ENCODE results near the gene RAB7A.
"Not testable (repeated sequence)": the region's sequence is repeated elsewhere in the genome, so short reads cannot be mapped to it uniquely, and the experiment has no call there.

Gene RAB7A

GRCh38 chr3:128753715-128754114 is 27.7 kb downstream of the RAB7A start:
- no peak for DNase-seq (ENCODE audit: low read depth, low spot score)

GRCh38 chr3:128760042-128760441 is 34.1 kb downstream of the RAB7A start:
- no peak for DNase-seq (ENCODE audit: low read depth, low spot score)

- DNase-seq (ENCODE audit: low read depth, low spot score), result no peak
Observed at GRCh38 chr3:128760881-128761280, 34.9 kb downstream of the RAB7A start.

- DNase-seq (ENCODE audit: low read depth, low spot score), result no peak
Observed at GRCh38 chr3:128761392-128761791, 35.4 kb downstream of the RAB7A start.

- no peak for DNase-seq (ENCODE audit: low read depth, low spot score)
Observed at GRCh38 chr3:128763967-128764366, 38.0 kb downstream of the RAB7A start.

GRCh38 chr3:128764863-128765262 is 38.9 kb downstream of the RAB7A start:
- no peak for DNase-seq (ENCODE audit: low read depth, low spot score)

- DNase-seq (ENCODE audit: low read depth, low spot score), result no peak
Observed at GRCh38 chr3:128767094-128767750, 41.2 kb downstream of the RAB7A start.

GRCh38 chr3:128768471-128768870 is 42.5 kb downstream of the RAB7A start:
- no peak for DNase-seq (ENCODE audit: low read depth, low spot score)

- no peak for DNase-seq (ENCODE audit: low read depth, low spot score)
Observed at GRCh38 chr3:128770387-128770786, 44.4 kb downstream of the RAB7A start.

GRCh38 chr3:128773189-128773588 is 47.2 kb downstream of the RAB7A start:
- not testable (repeated sequence) for DNase-seq (ENCODE audit: low read depth, low spot score)

GRCh38 chr3:128773592-128773991 is 47.6 kb downstream of the RAB7A start:
- not testable (repeated sequence) for DNase-seq (ENCODE audit: low read depth, low spot score)

- no peak for DNase-seq (ENCODE audit: low read depth, low spot score)
Observed at GRCh38 chr3:128775241-128775640, 49.3 kb downstream of the RAB7A start.

GRCh38 chr3:128775906-128776542 is 50.0 kb downstream of the RAB7A start:
- no peak for DNase-seq (ENCODE audit: low read depth, low spot score)

GRCh38 chr3:128780101-128780837 is 54.3 kb downstream of the RAB7A start:
- DNase-seq (ENCODE audit: low read depth, low spot score), result no peak

- DNase-seq (ENCODE audit: low read depth, low spot score), result no peak
Observed at GRCh38 chr3:128781164-128781563, 55.2 kb downstream of the RAB7A start.

GRCh38 chr3:128782282-128783146 is 56.5 kb downstream of the RAB7A start:
- no peak for DNase-seq (ENCODE audit: low read depth, low spot score)

- no peak for DNase-seq (ENCODE audit: low read depth, low spot score)
Observed at GRCh38 chr3:128783774-128784173, 57.8 kb downstream of the RAB7A start.

GRCh38 chr3:128784232-128784631 is 58.2 kb downstream of the RAB7A start:
- DNase-seq (ENCODE audit: low read depth, low spot score), result no peak

- DNase-seq (ENCODE audit: low read depth, low spot score), result no peak
Observed at GRCh38 chr3:128784843-128785242, 58.9 kb downstream of the RAB7A start.

- DNase-seq (ENCODE audit: low read depth, low spot score), result no peak
Observed at GRCh38 chr3:128786434-128787020, 60.5 kb downstream of the RAB7A start.
